HG03175 (cell line): ENCODE data around the gene PPP2R2B.
A peak's percentile ranks its signal among the peaks of the same experiment; 100 is the strongest.

Source experiments
- ATAC-seq: cut with Tn5 transposase; IDR thresholded peaks from one replicate; pipeline ENCODE4 v1.9.1; 2021; ENCODE audit warnings: mild to moderate bottlenecking, moderate library complexity; ENCODE audit not compliant: unreplicated experiment

Gene PPP2R2B

DNA sequence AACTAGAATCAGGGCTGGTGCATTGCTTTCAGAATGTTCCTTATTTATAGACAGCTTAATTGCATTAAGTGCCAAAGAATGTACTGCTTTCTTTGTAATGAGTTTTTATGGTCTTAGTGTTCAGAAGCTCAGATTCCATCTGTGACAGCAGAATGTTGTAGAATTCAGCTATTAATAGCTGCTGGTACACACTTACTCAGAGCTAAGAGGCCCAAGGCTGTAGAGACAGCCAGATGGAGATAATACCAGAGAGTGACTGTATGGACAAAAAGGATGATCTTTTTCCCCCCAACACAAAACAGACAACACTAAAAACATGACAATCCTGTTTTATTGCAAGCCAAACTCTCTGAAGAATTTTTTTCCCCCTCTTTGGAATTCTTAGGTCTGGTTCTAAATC, 50.2 kb downstream of the PPP2R2B start:
- no peak for ATAC-seq

DNA sequence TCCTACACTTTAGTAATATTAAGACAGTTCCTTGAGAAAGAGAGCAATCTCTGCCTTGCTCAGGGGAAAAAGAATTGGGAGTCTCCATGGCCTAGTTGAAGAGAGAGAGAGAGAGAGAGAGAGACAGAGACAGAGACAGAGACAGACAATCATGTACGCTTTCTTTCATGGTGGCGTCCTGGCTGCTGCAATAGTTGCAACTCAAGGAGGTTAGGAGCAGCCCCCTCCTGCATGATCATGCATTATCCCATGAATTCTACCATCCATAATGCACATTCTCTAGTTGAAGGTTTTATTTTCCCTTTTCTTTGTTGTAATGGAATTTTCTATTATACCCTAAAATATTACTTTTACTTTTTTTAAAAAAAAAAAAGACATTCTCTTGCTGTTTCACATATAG, 50.7 kb downstream of the PPP2R2B start:
- no peak for ATAC-seq

DNA sequence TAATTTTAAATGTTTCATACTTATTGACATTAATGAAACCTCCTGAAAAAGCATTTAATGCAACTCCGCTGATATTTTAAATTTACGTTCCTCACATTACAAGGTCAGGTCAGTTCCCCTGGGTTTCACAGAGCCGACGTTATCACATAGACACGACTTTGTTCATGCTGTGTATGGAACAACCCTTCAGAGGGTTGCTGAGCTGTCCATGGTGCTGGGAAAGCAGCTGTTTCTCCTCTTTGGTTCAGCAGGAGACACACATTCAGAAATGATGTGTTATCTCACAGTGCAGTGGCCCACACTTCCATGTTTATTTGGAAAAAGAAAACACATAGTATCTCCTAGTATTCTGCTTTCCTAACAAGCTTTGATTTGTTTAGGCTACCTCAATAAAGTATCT, 53.5 kb downstream of the PPP2R2B start:
- no peak for ATAC-seq

DNA sequence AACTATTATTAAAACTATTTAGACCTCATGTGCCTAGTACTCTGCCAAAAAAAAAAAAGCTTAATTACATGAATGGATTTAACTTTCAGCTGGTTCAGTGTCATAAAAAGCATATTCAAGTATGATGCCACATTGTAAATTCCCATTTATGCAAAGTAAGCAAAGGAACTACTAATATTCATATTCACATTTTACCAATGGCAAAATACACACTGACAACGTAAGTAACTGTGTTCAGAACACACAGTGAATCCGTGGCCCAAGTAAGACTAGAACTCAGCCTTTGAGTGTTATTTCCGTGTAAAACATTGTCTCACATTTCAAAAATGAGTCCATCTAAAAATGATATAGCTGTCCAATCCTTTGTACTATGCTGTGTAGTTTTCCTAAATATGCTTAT, 56.8 kb downstream of the PPP2R2B start:
- ATAC-seq, result no peak

DNA sequence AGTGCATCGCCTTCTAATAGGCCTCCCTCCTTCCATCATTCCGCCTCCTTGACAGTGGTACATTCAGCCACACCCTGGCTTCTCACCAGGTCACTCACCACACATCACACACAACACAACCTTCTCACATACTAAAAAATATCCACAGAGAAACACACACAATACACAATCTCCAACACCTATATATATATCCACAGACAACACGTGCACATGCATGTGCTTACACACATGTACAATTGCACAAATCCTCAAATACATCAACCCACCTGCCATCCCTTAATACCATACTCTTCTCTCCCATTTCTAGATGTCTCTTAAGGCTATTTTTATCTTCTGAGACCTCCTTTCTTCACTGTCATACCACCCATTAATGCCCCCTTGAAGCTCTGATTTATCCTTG, 57.6 kb downstream of the PPP2R2B start:
- no peak for ATAC-seq

DNA sequence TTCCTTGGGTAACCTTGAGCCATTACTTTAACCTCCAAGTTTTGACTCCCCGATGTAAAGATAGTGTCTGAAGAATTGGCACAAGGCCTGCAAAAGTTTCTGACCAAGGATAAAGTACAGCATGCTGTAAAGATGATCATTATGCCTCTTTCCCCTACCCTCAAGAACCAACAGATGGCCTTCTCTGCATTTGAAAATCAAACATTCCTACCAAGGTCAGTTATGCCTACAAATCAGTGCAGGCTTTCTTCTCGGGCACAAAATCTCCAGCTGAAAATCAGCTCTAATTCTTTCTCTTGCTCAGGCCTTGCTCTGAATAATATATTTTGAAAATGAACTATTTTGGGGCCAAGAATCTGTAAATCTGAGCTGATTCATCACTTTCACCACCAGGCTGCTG, 59.7 kb downstream of the PPP2R2B start:
- no peak for ATAC-seq

DNA sequence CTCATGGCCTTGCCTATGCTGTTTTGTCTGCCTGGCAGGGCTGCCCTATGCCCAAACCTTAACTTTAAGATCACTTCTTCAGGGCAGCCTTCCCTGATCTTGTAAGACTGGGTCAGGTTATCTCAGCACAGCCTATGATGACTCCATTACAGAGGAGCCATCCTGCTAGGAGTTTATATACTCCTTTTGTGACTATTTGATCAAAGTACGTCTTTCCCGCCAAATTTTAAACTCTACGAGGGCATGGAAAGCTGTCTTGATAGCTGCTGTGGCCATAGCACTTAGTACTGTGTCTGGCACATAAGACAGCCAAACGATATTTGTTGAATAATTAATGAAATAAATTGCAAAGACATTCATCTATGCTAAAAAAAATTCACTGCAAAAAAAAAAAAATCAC, 60.6 kb downstream of the PPP2R2B start:
- ATAC-seq, result no peak

DNA sequence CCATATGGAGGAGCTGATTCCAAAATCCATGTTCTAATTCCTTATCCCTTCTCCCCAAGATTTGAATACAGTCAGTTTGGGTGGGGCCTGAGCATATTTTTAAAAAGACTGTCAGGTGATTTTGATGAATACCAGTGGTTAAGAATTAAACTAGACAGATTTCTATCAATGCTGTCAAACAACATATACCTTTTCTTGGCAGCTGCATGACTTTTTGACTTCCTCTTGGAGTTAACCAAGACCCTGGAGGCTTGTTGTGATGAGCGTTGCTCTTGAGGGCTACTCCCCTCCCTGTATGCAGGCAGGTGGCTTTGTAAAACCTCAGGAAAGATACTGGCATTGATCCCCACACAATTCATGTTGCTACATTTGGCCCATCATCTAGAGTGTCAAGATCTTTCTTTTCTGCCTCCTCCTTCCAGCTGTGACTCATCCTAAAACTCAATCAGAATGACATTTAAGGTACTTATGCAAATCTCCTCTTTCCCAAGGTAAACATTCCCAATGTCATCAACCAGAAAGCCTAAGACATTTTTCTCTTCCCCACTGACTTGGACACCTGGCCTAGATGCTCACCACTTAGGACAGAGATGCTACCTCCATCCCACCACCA, 61.7 kb downstream of the PPP2R2B start:
- no peak for ATAC-seq

DNA sequence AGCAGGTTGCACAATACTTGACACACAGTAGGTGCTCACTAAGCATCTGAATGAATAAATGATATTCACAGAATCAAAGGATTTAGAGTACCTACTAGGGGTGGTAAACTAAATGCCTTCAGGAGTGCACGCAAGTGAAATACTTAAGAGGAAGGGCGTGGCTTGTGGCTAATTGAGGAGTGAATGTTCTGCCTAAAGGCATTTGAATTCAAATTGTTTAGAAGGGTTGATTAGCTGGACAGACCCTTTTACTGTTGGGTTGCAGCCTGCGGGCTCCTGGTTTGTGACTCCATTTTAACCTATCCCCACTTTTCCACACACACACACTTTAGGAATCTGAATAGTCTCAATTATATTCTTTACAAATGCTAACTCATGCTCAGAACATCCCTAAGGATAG, 63.1 kb downstream of the PPP2R2B start:
- no peak for ATAC-seq

DNA sequence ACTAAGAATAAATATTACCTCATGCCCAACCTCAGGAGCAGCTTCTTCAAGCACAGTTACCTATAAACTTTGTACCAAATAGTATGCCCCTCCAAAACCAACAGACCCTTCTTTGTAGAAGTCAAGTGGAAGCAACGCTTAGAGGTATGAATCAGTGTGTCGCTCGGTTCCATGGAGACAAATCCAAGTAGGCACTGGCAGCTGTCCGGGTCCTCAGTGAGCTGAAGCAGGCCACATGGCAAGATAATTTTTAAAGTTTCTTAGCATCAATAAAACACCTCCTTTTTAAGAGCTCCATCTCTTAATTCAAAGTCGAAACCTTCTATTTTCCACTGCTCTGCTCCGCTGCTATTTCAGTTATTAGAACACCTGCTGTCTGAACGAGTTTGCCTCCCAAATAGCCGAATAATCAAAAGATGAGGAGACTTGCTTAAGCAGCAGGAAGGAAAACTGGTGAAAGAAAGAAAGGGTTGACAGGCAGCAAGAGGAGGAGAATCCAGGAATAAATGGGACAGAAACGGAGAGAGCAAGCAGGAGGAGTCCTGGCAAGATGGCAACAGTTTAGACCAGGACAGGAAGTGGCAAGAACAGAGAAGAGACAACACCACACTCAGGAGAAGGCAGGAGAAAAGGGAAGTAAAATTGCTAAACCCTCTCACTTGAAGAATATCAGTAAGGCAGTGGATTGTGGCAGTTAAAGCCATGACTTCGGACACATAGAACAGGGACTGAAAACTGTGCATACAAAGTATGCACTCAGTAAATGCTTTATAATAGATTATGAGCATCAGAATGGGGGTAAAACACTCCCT, 65.0 kb downstream of the PPP2R2B start:
- ATAC-seq, result no peak

DNA sequence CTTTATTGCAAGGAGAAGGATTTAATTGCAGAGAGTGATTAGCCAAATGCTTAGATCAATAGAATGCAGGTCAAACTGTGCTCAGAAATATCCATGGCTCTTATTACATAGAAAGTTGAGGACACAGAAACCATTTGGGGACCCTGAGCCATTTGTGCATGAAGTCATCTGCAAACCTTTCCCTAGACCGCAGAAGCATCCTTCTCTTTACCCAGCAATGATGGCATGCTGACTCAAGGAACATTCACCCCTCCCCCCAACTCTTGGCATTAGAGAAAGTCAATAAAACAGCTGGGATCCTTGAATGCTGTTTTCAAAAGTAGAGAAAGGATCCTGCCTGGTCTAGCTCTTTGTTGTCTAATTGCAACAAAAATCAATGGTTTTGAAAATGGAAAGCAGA, 73.5 kb downstream of the PPP2R2B start:
- no peak for ATAC-seq

DNA sequence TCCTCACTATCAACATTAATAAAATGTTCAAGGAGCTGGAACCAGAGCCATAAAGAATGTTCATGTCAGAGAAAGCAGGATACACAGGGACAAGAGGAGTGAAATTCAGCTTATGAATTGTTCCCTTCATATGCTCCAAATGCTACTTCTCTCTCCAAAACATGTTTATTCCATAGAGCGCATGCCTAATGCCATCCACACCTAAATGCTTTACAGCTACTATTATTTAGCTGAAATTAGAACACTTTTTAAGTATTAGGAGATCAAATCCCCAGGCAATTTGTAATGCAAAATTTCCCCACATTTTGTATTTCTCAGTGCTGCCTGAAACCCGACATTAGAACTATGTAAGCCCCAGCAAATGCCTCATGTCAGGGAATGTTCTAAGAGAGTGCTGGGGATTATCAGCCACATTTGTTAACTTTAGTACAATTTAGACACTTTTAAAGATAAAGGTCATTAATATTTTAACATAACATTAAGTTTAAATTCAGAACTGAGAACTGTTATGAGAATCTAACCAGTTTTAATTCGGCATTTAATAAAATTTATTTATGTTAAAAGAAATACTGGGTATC, 75.5 kb downstream of the PPP2R2B start:
- ATAC-seq, result no peak

DNA sequence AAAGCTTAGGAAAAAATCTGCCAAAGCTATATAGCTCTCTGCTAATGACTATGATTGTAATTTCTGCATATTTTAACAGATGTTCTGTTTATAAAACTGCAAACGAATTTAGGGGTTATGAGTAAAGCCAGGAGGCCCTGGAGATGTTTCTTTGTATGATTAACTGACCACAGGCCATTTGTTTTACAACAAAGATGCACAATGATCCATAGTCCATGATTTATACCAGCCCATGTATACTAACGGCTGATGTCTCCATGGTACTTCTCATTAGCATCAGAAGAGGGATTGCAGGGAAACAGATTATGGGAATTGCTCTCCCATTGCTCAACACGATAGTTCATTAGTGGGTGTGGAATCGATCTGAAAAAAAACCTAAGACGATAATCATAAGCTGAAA, 78.9 kb downstream of the PPP2R2B start:
- ATAC-seq, result no peak

DNA sequence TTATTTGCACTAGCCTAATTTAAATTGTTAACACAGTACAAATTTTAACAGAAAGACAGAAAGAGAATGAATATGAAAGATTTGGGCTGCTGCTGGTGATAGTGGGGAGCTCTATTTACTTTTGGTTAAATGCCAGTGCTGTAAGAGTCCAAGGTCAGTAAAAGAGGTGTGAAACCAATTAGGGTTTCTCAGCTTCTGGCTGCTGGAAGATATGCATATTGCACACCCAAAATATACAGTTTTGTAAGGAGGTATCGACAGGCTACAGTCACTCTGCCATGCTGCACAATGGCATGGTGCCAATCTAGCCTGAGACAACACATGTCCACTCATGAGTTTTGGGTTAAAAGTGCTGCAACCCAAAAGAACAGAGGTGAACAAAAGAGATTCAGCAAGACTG, 79.3 kb downstream of the PPP2R2B start:
- ATAC-seq, result no peak

DNA sequence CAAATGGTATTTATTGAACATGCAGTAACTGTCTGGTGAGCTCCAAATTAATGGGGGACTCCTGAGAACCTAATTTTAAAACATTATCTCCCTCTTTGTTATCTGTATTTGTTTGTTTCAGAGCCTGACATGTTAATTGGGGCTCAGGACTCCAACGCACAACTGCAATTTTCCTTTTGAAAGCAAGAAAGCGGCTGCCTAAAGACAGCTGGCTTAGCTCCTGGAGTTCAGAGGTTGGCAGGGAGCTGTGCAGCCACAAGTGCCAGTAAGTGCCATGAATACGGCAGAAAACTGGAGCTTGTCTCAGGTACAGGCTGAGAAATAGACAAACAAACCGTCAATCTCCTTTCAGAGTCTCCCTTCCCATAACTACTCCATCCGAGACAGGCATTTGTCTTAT, 80.9 kb downstream of the PPP2R2B start:
- ATAC-seq, result no peak

DNA sequence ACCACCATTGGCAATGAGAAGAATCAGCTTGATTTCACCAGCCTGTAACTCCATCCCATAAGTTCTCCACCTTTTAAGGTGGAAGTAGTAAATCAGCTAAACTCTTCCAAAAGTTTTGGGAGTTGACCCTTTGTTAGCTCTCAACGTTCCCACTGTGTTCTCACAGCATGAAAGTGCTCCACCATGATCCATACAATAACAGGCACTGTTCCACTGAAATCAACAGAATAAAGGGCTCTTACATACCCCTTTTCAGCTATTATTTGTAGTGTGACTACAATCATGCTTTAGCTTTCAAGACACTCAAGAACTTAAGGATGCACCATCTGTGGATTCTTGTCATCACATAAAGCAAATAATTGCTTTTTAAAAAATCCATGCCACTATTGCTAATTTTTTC, 81.6 kb downstream of the PPP2R2B start:
- no peak for ATAC-seq

DNA sequence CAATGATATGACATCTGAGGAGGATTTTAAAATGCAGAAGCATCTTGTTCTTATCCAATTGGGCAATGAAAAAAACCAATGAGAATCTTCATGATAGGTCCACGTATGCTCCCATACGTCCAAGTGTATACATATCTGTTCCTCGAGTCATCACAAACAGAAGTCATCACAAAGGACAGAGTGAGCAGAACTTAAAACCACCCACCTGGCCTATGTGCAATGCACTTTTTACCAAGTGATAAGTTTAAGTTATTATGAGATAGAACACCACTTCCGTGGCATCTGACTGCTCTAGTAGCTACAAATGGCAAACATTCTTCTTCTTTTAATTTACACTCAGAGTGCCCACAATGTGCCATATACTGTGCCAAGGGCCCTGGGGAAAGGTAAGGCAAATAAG, 82.4 kb downstream of the PPP2R2B start:
- no peak for ATAC-seq

DNA sequence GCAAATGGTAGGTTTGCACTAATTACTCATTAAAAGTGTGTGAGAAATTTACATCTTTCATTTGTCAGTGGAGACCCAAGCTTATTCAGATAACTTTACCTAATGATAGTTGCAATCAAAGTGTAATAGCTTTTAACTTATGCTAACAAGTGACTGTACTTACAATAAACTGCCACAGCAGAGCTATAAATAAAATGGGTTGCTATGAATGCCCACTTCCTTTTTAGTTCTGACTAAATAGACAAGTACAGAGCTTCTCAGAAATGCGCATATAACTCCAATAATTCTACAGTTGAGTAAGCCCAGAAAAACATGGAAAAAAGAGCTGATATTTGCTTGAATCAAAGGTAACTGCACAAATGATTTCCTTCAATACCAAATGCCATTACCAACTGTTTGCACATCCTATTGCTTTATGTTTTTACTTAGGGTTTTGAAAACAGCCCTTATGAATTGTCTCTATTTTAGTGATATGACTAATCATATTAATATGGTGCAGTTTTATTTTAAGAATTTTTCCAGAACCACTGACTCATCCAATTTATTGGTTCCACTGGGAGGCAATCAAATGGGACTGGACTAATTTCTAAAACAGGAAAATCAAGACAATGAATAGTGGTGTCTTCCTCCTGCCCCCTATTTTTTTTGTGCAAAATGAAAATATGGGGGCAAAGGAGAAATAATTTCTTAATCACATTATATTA, 84.1 kb downstream of the PPP2R2B start:
- peak; percentile 44 for ATAC-seq

DNA sequence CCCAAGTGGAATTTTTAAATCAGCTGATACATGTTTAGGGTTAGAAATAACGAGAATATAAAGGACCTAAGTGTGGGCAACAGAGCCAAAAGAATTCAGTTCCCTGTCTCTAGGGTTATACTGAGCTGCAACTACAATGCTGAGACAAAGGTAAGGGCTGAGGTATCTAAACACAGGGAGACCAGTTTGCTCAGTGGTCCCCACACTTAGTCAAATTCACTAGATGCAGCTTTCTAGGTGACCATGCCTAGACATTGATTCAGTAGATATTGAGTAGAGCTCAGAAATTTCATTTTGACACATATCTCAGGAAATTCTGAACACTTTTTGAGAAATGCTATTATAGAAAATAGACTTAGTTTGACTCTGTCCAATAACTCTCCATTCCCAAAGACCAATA, 84.8 kb downstream of the PPP2R2B start:
- no peak for ATAC-seq

DNA sequence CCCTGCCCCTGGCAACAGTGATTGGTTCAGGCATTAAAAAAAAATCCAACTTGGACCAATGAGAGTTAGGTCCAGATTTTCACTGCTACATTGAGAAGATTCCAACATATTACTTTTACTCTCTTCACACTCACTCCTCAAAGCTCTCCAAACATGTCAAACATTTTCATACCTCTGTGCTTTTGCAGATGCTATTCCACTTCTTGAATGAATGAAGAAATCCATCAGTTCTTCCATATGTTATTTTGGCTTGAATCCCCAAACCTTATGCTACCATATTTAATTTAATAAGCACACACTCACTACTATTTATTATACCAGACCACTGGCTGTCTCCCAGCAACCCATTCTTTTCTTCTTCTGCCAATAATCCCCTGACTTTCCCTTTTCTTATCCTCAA, 87.1 kb downstream of the PPP2R2B start:
- no peak for ATAC-seq

DNA sequence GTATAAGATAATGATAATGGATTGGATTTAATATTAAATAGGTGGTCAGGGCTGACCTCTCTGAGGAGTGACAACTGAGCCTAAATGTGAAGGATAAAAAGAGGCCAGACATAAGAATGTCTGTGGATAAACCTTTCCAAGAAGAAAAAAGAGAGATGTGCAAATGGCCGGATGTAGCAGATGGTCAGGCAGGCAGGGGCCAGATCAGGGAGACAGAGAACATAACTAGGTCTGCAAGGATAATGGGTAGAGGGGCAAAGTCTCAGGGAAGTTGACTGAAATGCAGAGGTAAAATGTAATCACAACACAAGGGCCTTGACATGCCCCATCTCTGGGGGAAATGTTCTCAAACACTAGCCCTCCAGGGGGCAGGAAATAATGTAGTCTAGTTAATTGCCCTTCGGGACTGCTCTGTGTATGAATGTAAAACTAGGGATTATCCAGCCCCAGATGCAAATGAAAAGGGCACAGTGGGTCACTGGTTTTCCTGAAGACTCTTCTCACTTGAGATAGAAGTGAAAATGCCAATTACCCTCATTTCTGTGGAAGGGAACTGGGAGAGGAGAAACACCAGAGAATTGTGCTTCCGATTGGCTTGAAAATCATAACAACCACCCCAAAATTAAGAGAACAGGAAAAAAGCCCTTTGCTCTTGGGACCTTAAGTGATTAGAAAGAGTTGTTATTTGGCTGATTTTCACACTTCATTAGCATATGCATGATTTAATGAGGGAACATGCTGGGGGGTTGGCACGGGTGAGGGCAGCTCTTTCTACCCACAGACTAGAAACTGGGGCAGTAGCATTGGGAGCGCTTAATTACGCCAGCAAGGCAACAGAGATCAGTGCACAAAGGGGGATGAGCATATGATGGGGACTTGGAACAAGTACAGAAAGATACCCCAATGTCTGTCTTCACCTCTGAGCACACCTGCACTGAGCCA, 88.6 kb downstream of the PPP2R2B start:
- no peak for ATAC-seq
